ENCODE results near the gene TACSTD2.

GRCh38 chr1:58573138-58573537, 3.9 kb downstream of the TACSTD2 start:
- TF ChIP-seq CTCF (conservative IDR thresholded peaks at IDR 0.05; ENCODE audit: low read length) (no peak), EZH2phosphoT487 (IDR thresholded peaks at IDR 0.05; ENCODE audit: borderline replicate concordance) (no peak)
